MCF 10A (cell line): ENCODE data around the gene VBP1. TPM values are rescaled to one million over a fixed set of nuclear protein-coding genes. Genes with fewer than 3 reads are reported as not detected.

Source experiments
- Bru-seq: library from RNA; stranded (reverse); fragments of 400-500 nt; gene quantifications from one replicate; lab custom pipeline; 2021; lab: Mats Ljungman, UMichigan
- BruChase-seq, 2 experiments: library from RNA; stranded (reverse); fragments of 400-500 nt; gene quantifications; one replicate each; lab custom pipeline; 2021; lab: Mats Ljungman, UMichigan
- BruUV-seq: library from RNA; stranded (reverse); fragments of 400-500 nt; replicated peaks from 2 replicates; lab custom pipeline; 2021; lab: Mats Ljungman, UMichigan
- CTCF ChIA-PET: fragments of 300-600 bp; sonication (Branson Sonifier 250); formaldehyde crosslinking; extraction: SDS; loops from one replicate; lab custom pipeline; 2021; ENCODE audit warnings: antibody characterized with exemption, inconsistent platforms; lab: Yijun Ruan, JAX
- POLR2A ChIA-PET: fragments of 300-600, 350-650 bp; sonication (Branson Sonifier 250); formaldehyde crosslinking; extraction: SDS; loops from one replicate; lab custom pipeline; 2020; ENCODE audit warnings: antibody characterized with exemption, inconsistent platforms; lab: Yijun Ruan, JAX
- DNase-seq: peaks from one replicate; pipeline ENCODE4 v3.0.0-alpha.2; 2018; ENCODE audit not compliant: unreplicated experiment
- H3K27ac Mint-ChIP-seq: one replicate; pipeline ENCODE4 v1.8.0; 2022; ENCODE audit warnings: mild to moderate bottlenecking, low read depth, mixed read lengths; ENCODE audit not compliant: unreplicated experiment
- H3K27me3 Mint-ChIP-seq: one replicate; pipeline ENCODE4 v1.8.0; 2022; ENCODE audit warnings: mixed read lengths; ENCODE audit not compliant: insufficient read depth, unreplicated experiment
- H3K36me3 Mint-ChIP-seq: one replicate; pipeline ENCODE4 v1.8.0; 2022; ENCODE audit warnings: mild to moderate bottlenecking, moderate library complexity, mixed read lengths; ENCODE audit not compliant: insufficient read depth, unreplicated experiment
- H3K4me1 Mint-ChIP-seq: one replicate; pipeline ENCODE4 v1.8.0; 2022; ENCODE audit warnings: mixed read lengths; ENCODE audit not compliant: insufficient read depth, unreplicated experiment
- H3K4me3 Mint-ChIP-seq: one replicate; pipeline ENCODE4 v1.8.0; 2022; ENCODE audit warnings: mild to moderate bottlenecking, moderate library complexity, mixed read lengths; ENCODE audit not compliant: unreplicated experiment
- H3K9me3 Mint-ChIP-seq: one replicate; pipeline ENCODE4 v1.8.0; 2022; ENCODE audit warnings: mixed read lengths; ENCODE audit not compliant: unreplicated experiment
- CTCF ChIP-seq: fragments of 200-600 bp; IDR thresholded peaks from one replicate; pipeline ENCODE4 v1.8.0; 2022; ENCODE audit warnings: antibody characterized with exemption, mild to moderate bottlenecking; ENCODE audit not compliant: unreplicated experiment
- intact Hi-C: fragments of 100-400 bp; cut with micrococcal nuclease; formaldehyde crosslinking; loops from 2 replicates; pipeline ENCODE4 v1.14.1; 2022
- long read RNA-seq: library from polyadenylated mRNA; stranded (forward); transcript quantifications from one replicate; pipeline ENCODE4 v2.0.0, GENCODE V29; 2022
- total RNA-seq: library from RNA; stranded (reverse); gene quantifications from 2 replicates; pipeline ENCODE4 v1.2.3, GENCODE V29; 2022

The VBP1 gene, protein sequence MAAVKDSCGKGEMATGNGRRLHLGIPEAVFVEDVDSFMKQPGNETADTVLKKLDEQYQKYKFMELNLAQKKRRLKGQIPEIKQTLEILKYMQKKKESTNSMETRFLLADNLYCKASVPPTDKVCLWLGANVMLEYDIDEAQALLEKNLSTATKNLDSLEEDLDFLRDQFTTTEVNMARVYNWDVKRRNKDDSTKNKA
- 60.5 and 62.9 TPM in 2 replicates for total RNA-seq
- percentile 70 among the genes with signal in this experiment for Bru-seq, nascent RNA
- percentile 79 among the genes with signal in this experiment for BruChase-seq, experiment 1, labeled RNA remaining after a 6-hour chase
- BruChase-seq, experiment 2, labeled RNA remaining after a 2-hour chase = percentile 67 among the genes with signal in this experiment
- long read RNA-seq, transcript VBP1-201 (6 exons, 1,686 nt) = major isoform, 207 of 222 reads
- long read RNA-seq, partial matches to known transcripts = 1 of 222 reads
- long read RNA-seq, other reads (novel, unspliced or antisense) = 14 of 222 reads

- Mint-ChIP-seq H3K27ac (peak within 1 kb of the TSS; percentile 94), H3K4me1 (peaks cover 10% of the 10 kb centered on the region), H3K36me3 (peaks cover 8% of the 10 kb centered on the region), H3K4me3 (peak within 1 kb of the TSS; percentile 89), H3K9me3 (peaks cover 8% of the 10 kb centered on the region), H3K27me3 (no peaks in the 10 kb centered on the region)
- no TSS peak for BruUV-seq
- ChIA-PET POLR2A (interaction anchor here (0.6 to 1.8 kb wide), 10 partner anchors 9 to 270 kb away, joined by 3 to 6 read pairs (median 4); partner anchors contain the start of gene FUNDC2), CTCF (interaction anchor here (0.6 to 2.0 kb wide), 9 partner anchors 9 to 420 kb away, joined by 3 to 5 read pairs (median 3); no protein-coding TSS in a partner anchor)
- peak; percentile 92 for DNase-seq
- intact Hi-C loops = loop anchor here (1.0 to 5.0 kb wide), 4 partner anchors 46 to 641 kb away; partner anchors contain the start of gene RAB39B
- TF ChIP-seq CTCF = peak; percentile 39
Measured at GRCh38 chrX:155216179-155216939, at the start of gene VBP1. Gene VBP1 (plus strand): TSS chrX:155216460. CDS start chrX:155216483, 23 bp downstream.

GRCh38 chrX:155169881-155170280, 46.4 kb upstream of the VBP1 start:
- H3K27ac Mint-ChIP-seq = no peak overlapping the region
- peak; percentile 34 for DNase-seq
- no peaks in the 10 kb centered on the region for H3K4me1 Mint-ChIP-seq
- H3K36me3 Mint-ChIP-seq = no peaks in the 10 kb centered on the region
- no peaks in the 10 kb centered on the region for H3K9me3 Mint-ChIP-seq
- no peak for TF ChIP-seq CTCF
- no peak overlapping the region for H3K4me3 Mint-ChIP-seq
- no peaks in the 10 kb centered on the region for H3K27me3 Mint-ChIP-seq
- ChIA-PET POLR2A (interaction anchor here (0.5 to 1.3 kb wide), 4 partner anchors 11 to 46 kb away, joined by 3 to 4 read pairs (median 3); no protein-coding TSS in a partner anchor), CTCF (interaction anchor here (0.6 to 1.9 kb wide), 4 partner anchors 21 to 252 kb away, joined by 3 to 5 read pairs (median 4); no protein-coding TSS in a partner anchor)
- no TSS peak for BruUV-seq
- intact Hi-C loops = no loop called here

DNA sequence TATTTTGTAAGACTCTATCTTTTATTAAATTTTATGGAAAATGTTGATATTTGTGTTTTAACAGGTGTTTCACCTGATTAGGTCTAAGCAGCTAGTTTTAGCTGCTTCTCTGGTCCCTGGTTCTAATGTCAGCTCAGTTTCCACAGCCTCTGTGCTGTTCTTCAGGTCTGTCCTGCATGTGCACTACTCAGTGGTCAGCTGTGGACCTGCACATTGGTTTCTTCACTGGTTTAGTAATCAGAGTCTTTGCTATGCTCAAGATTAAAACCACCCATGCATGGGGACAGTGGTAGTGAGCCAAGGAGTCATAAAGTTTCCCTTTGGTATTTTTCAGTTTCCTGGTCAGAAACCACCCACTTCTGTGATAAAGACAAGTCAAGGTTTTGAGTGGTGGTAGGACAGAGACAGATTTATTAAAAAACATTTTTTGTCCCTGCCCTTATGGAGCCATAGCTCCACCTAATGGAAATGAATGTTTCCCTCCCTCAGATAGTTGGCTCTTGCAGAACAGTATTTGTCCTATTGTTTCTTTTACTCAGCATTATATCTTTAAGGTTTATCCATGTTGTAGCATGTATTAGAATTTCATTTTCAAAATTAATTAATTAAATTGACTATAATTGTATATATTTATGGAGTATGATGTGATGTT, 36.8 kb upstream of the VBP1 start:
- H3K4me1 Mint-ChIP-seq = no peaks in the 10 kb centered on the region
- no peaks in the 10 kb centered on the region for H3K36me3 Mint-ChIP-seq
- intact Hi-C loops = loop anchor here (1.0 to 2.0 kb wide), 2 partner anchors 85 to 199 kb away; no protein-coding TSS in a partner anchor
- no peak for TF ChIP-seq CTCF
- H3K9me3 Mint-ChIP-seq = no peaks in the 10 kb centered on the region
- H3K27me3 Mint-ChIP-seq = no peaks in the 10 kb centered on the region
- no peak overlapping the region for H3K27ac Mint-ChIP-seq
- DNase-seq = peak; percentile 15
- ChIA-PET POLR2A (no interaction called here), CTCF (interaction anchor here (0.6 to 2.7 kb wide), 4 partner anchors 80 to 317 kb away, joined by 3 to 8 read pairs (median 4); no protein-coding TSS in a partner anchor)
- no TSS peak for BruUV-seq
- H3K4me3 Mint-ChIP-seq = no peak overlapping the region
